ENCODE data around the gene KMT5B.

The KMT5B gene

DNA sequence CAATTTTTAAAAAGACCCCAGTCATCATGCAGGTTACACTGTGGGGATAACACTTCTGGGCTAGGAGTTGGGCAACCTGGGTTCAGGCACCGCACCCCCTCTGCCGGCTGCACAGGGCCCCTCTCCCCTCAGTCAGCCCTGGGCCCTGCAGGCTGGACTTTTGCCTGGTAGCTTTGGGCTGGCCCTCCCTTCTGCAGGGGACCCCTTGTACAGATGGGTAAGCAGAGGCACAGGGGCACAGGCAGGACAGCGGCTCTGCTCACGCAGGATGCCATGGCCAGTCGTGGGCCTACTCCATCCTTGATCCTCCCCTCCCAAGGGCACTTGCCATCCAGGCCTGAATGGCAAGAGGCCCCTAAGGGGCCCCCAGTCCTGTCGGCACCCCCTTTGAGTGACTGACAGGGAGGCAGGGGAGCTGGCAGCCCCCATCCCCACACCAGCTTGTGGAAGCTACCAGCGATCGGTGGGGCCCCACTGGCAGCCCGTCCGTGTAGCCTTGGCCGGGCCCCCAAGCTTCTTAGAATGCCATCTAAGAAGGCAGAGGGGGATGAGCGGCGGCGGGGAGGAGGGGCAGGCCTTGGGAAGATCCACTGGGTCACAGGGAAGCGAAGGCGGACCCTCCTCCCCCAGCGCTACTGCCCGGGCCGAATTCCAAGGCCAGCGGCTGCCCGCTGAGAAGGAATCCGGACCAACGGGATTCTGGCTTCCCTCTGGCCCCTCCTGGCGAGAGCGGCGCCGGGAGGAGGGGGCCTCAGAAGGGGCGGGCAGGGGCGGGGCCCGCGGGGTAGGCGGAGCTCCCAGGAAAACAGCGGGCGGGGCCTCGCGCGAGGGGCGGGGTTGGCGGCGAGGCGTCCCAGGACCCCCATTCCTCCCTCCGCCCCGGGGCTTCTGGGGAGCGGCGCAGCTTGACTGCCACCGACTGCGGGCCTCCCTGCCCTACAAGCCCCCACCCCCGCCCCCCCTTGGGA lies 85.1 kb downstream of the KMT5B start:
- DNase-seq: peak in 9 of 10 donors; percentile 38 to 92 (median 56)
- intact Hi-C loops (cut with DNase I): no loop called here

DNA sequence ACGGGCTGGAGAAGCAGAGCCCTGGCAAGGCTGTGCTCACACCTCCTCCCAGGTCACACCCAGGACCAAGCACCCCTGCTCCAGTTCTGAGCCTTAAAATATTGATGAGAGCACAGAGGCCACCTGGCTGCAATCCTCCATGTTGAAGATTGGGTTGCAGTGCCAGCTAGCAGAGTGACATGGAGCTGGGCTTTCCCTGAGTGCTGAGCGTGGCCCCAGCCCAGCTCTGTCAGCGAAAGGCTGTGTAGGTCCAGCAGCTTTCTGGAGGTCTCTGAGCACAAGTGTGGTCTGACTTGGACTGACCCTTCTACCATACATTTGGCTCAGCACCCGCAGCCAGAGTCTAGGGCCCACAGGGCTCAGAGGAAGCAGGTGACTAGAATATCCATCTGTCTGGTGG lies 87.9 kb downstream of the KMT5B start:
- no peak for DNase-seq
- intact Hi-C loops (cut with DNase I): no loop called here

DNA sequence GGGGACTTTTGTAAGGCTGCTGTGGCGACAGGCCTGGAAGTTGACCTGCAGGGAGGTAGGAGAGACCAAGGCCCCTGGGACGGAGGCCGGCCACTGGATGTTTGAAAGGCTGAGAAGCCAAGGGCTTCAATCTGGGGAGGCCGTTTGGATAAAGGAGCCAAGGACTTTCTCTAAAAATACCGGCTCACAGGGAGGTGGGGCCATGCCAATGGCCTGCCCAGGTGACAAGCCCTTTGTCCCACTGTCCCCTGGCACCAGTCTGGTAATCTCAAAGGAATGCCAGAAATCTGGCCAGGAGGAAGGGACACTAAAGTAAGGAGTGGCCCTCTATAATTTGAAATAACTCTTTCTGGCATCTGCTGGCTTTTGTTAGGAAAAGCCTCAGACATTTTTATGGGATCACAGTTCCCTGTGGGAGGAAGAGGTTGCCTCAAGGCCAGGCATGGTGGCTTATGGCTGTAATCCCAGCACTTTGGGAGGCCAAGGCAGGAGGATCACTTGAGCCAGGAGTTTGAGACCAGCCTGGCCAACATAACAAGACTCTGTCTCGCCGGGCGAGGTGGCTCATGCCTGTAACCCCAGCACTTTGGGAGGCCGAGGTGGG lies 90.1 kb downstream of the KMT5B start:
- peak in 1 of 10 donors; percentile 59 for DNase-seq
- intact Hi-C loops (cut with DNase I): loop anchor here (5.0 kb wide), 1 partner anchor 89 kb away; the partner anchor contains the start of gene KMT5B

DNA sequence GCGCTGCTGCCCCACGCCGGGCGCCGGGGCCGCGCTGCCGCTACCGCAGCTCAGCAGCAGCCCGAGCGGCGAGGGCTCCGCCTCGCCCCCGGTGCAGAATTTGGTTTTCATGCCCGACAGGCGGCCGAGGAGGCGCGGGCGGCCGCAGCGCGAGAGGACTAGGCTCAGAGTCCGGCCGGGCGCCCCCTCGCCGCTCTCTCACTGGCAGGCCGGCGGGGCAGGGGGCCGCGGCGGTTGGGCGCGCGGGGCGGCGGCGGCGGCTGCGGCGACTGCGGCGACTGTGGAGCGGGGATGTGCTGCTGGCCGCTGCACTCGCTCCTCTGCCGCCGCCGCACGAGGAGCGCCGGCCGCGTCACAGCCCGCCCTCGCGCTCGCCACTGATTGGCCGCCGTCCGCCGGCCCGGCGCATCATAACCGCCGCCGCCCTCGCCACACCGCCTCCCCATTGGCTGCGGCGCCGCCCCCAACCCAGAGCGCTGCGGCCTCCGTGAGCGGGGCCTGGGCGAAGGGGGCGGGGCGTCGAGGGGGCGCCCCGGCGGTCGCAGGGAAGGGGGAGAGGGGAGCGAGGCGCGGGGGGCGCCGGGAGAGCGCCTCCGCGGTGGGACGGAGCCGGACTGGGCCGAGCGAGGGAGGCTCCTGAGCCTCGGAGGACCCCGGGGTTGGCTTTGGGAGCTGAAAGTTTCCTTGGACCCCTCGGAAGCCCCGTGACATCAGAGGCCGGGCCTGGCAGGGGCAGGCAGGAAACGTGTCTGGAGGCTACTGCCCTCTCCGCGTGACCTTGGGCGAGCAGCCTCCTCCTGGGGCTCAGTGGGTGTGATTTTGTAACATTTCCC lies 91.8 kb downstream of the KMT5B start, which contains the start of gene CHKA:
Gene CHKA, minus strand, starts transcription at position 322 of the 833 bp plus-strand sequence. Its CDS starts 211 bp downstream, at position 111.
- intact Hi-C loops (cut with DNase I): loop anchor here (5.0 kb wide), 1 partner anchor 91 kb away; the partner anchor contains the start of gene KMT5B
- peak; percentile 85 to 99 (median 94) for DNase-seq

DNA sequence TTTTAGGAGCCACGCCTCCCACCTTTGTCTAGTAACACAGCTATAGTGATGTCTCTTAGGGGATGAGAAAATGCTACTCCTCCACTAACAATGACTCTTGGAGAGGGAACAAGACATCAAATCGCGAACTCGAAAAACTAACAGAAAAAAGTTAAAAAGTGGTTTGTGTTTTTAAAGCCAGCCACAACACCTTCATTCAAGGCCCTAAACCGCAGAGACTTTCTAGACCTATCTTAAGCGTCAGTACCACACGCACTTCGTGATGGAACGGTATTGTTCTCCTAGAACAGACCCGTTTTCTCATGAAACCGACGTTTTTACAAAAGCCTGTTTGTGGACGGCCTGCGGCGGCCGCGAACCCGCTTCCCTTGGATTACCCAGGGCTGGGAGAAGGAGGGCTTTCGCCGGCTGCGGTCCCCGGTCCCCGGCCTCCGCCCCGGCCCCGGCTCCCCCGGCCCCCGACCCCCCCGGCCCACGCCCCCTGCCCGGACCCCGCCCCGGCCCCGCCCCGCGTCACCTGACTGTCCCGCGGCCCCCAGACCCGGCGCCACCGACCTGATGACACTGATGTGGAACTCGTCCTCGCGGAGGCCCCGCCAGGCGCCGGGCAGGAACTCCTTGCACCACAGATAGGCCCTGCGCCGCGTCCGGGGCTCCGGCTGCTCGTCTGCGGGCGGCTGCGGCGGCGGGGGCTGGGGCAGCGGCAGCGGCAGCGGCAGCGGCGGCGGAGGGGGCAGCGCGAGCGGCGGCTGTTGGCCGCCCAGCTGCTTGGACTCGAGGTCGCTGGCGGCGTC lies 92.6 kb downstream of the KMT5B start:
- peak in 9 of 10 donors; percentile 26 to 94 (median 53) for DNase-seq

DNA sequence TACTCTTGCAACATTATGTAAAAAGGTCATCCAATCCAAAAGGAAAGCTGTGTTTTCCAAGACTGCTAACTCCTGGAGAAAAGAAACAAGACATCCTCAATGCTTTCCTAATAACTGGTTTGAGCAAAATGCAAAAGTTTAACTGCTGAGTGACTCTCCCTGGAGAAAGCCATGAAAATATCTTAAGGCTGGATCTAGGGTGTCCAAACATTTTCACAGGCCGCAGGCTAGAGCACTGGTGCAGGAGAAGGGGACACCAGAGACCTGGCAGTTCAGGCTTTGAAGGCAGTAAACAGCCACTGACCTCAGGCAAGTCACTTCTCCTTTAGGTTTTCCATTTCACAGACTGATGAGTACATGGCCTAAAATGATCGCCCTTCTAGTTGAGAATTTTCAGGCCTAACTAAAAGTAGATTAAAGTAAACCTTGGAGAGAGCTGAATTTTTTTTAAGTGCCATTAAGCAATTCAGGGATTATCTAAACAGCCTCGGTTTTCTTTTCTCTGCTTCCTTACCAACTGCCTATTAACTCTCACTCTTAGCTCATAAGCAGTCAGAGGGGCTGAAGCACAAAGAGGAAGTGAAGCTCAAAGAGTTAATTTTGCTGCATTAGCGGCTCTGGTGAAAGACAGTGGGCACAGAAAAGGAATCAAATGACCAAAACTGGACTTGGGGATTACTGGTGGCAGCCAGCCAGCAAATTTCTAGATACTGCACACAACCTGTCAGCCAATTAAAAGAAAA lies 94.2 kb downstream of the KMT5B start:
- no peak for DNase-seq
- intact Hi-C loops (cut with DNase I): loop anchor here (10.0 kb wide), 1 partner anchor 84 kb away; the partner anchor contains the start of genes NDUFS8 and TCIRG1

More for the DNA sequence above, 92.6 kb downstream of the KMT5B start:
- intact Hi-C loops (cut with DNase I): loop anchor here (5.0 kb wide), 1 partner anchor 92 kb away; the partner anchor contains the start of gene KMT5B

DNA sequence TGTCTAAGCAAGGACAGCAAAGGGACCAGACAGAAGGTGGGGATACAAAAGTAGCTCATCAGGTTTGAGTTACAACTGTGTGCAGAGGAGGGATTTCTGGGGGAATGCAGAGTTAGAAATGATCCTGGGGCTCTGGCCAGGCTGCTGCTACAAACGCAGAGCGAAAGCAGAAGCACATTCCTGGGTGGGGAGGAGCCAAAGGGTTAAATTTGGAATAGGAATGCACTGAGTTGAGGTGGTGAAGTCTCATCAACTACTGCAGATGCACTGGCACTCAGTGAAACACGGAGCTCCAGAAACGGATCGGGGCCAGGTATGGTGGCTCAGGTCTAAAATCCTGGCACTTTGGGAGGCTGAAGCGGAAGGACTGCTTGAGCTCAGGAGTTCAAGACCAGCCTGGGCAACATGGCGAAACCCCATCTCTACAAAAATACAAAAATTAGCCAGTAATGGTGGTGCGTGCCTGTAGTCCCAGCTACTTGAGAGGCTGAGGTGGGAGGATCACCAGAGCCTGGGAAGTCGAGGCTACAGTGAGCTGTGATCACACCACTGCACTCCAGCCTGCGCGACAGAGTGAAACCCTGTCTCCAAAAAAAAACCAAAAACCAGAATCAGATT lies 95.1 kb downstream of the KMT5B start:
- DNase-seq: no peak
- intact Hi-C loops (cut with DNase I): loop anchor here (10.0 kb wide), 1 partner anchor 83 kb away; the partner anchor contains the start of genes NDUFS8 and TCIRG1

DNA sequence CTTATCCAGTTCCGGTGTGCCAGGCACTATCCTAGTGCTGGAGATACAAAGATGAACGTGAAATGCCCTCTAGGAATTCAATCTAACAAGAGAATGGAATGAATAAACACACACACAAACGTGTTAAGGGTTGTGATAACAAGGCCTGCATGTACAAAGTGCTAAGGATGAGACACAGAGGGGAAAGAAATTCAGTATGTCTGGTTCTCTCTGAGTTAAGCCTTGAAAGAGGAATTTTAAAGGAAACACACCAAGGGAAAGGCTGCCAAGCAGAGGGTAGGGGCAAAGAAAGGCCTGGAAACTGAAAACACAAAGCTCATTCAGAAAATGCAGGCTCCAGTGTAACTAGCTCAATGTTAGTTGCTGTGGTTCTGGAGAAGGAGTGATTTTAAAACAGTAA lies 96.1 kb downstream of the KMT5B start:
- intact Hi-C loops (cut with DNase I): loop anchor here (10.0 kb wide), 1 partner anchor 82 kb away; the partner anchor contains the start of genes NDUFS8 and TCIRG1
- no peak for DNase-seq

DNA sequence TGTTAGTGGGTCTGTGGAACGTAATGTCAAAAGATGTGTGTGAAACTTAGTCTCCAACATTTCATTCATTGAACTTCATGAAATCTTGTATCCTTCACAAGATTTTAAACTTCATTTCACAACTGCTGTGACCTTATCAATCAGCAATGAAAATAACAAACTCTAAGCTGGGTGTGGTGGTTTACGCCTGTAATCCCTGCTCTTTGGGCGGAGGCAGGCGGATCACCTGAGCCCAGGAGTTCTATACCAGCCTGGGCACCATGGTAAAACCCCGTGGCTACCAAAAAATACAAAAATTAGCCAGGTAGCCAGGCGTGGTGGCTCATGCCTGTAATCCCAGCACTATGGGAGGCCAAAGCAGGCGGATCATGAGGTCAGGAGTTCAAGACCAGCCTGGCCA lies 97.0 kb downstream of the KMT5B start:
- intact Hi-C loops (cut with DNase I): loop anchor here (10.0 kb wide), 1 partner anchor 81 kb away; the partner anchor contains the start of genes NDUFS8 and TCIRG1
- DNase-seq: no peak

DNA sequence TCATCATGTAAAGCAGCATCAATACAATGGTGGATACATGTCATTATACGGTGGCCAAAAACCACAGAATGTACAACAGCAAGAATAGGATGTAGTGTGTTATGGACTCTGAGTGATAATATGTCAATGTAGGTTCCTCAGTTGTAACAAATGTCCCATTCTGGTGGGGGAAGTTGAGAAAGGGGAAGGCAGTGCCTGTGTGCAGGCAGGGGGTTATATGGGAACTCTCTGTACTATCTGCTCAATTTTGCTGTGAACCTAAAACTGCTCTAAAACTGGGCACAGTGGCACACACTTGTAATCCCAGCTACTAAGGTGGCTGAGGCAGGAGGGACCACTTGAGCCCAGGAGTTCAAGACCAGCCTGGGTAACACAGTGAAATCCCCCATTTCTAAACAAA lies 97.8 kb downstream of the KMT5B start:
- intact Hi-C loops (cut with DNase I): loop anchor here (10.0 kb wide), 1 partner anchor 80 kb away; the partner anchor contains the start of genes NDUFS8 and TCIRG1
- no peak for DNase-seq

DNA sequence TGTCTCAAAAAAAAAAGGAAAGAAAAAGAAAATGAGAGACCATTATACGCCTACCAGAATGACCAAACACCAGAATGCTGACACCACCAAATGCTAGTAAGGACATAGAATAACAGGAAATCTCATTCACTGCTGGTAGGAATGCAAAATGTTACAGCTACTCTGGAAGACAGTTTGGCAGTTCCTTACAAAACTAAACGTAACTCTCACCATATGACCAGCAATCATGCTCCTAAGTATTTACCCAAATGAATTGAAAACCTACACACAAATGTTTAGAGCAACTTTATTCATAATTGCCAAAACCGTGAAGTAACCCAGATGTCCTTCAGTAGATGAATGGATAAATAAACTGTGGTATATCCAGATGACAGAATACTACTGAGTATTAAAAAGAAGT lies 99.1 kb downstream of the KMT5B start:
- intact Hi-C loops (cut with DNase I): loop anchor here (10.0 kb wide), 1 partner anchor 79 kb away; the partner anchor contains the start of genes NDUFS8 and TCIRG1
- DNase-seq: no peak

DNA sequence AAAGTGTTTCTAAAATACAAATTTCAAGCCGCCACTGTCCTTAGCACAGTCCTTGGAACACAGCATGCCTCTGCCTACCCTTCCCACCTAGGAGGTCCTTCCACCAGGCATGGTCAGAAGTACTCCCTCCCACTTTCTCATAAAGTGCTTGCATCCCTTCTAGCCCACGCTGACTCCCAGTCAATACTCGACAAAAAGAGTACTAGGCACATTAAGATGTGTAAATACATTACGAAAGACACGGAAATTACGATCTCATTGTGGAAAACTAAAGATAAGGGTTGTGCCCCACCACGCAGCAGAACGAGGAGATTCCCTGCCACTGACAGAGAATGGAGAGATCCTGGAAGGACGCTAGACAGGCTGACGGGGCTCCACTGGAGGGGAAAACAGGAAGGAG lies 105.4 kb downstream of the KMT5B start:
- no peak for DNase-seq
- intact Hi-C loops (cut with DNase I): no loop called here

DNA sequence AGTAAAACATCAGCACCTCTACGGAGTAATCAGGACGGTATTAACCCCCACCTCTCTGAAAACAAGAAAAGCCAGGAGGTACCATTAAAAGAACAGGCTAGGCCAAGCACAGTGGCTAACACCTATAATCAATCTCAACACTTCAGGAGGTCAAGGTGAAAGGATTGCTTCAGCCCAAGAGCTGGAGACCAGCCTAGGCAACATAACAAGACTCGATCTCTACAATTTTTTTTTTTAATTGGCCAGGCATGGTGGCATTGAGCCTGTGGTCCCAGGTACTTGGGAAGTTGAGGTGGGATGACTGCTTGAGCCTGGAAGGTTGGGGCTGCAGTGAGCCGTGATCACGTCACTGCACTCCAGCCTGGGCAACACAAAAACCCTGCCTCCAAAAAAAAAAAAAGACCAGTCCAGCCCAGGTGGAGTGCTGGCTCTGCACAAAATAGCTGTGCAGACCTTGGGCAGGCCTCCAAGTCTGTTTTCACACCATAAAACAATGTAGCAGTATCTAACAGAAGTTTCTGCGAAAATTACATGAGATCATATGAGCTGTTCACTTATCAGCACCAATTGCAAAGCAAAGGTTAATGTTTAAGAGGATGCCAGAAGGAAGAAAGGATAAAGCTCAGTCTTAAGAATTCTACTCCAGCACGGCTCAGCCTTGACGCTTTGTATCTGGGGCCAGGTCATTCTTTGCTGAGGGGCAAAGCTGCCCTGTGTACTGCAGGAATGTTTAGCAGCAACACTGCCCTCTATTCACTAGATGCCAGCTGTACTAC lies 106.7 kb downstream of the KMT5B start:
- intact Hi-C loops (cut with DNase I): no loop called here
- no peak for DNase-seq

Measured in posterior cingulate gyrus (tissue), 11 donors.